ENCODE data around the gene PCBP3.

- TF ChIP-seq CTCF (IDR thresholded peaks at IDR 0.05) (no peak), POLR2A (IDR thresholded peaks at IDR 0.05) (no peak)
These were observed 195.7 kb downstream of the PCBP3 start for GRCh38 chr21:45839274-45839673.
